ENCODE results near the gene RAB44.
"Not testable (repeated sequence)": the region's sequence is repeated elsewhere in the genome, so short reads cannot be mapped to it uniquely, and the experiment has no call there.

Gene RAB44

DNA sequence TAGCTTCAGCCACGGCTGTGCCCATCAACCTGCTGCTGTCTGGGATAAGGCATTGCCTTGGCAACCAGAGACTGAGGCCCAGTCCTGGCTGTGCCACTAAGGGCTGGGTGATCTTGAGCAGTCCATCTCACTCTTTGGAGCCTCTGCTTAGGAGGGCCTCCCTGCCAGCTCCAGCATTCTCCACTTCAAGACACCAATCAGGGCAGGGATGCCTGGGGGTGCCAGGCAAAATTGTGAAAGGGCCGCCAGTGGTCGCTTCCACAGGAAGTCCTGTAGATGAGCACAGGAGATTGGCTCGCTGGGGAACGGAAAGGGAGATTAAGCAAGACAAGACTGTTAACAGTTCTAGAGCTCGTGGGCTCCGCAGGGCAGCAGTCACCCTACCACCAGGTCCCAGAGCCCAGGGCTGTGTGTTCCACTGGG lies at the start of gene RAB44:
RAB44 (plus strand) TSS at position 346 of the 423 bp plus-strand sequence. CDS start 6,410 bp downstream, outside the sequence.
- no peak for DNase-seq (ENCODE audit: low spot score)

GRCh38 chr6:36649086-36649485 lies 48.5 kb upstream of the RAB44 start:
- no peak for DNase-seq (ENCODE audit: low spot score)

- no peak for DNase-seq (ENCODE audit: low spot score)
Measured at GRCh38 chr6:36649701-36650484, 47.7 kb upstream of the RAB44 start.

GRCh38 chr6:36650848-36651478 lies 46.7 kb upstream of the RAB44 start:
- no peak for DNase-seq (ENCODE audit: low spot score)

- DNase-seq (ENCODE audit: low spot score) = no peak
Measured at GRCh38 chr6:36651659-36652379, 45.8 kb upstream of the RAB44 start.

GRCh38 chr6:36654469-36654868 lies 43.2 kb upstream of the RAB44 start:
- not testable (repeated sequence) for DNase-seq (ENCODE audit: low spot score)

GRCh38 chr6:36655085-36655724 lies 42.4 kb upstream of the RAB44 start:
- DNase-seq (ENCODE audit: low spot score) = no peak

DNA sequence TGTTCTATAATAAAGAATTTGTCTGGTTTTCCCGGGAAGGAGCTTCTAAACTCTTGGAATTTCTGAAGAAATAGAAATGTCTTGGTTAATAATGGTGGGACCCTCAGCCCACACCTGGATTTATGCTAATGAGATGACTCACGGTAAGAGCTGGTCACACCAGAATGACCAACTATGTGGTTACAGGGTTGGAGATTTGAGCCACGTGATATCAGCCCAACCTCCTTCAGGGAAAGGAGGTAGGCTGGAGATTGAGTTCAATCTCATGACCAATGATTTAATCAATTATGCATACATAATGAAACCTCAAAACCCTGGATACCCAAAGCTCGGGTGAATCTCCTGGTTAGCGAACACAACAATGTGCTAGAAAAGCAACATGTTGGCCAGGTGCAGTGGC lies 41.2 kb upstream of the RAB44 start:
- DNase-seq (ENCODE audit: low spot score) = no peak

DNA sequence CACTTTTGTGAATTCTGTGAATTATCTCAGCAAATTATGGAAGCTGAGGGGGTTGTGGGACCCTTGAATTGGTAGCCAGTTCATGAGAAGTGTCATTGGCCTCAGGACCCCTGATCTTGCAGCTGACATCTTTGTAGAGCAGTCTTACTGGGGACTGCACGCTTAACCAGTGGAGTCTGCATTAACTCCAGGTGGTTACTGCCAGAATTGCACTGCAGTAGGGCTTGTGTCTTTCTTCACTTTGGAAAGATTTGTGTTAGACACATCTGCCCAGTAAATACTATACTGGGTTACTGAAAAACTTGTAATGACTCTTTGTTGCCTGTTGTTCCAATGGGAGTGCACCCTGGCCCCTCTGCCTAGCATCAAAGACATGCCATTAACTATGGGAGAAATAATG lies 40.4 kb upstream of the RAB44 start:
- no peak for DNase-seq (ENCODE audit: low spot score)

- peak; percentile 65 for DNase-seq (ENCODE audit: low spot score)
Measured at GRCh38 chr6:36657942-36658544, 39.6 kb upstream of the RAB44 start.

DNA sequence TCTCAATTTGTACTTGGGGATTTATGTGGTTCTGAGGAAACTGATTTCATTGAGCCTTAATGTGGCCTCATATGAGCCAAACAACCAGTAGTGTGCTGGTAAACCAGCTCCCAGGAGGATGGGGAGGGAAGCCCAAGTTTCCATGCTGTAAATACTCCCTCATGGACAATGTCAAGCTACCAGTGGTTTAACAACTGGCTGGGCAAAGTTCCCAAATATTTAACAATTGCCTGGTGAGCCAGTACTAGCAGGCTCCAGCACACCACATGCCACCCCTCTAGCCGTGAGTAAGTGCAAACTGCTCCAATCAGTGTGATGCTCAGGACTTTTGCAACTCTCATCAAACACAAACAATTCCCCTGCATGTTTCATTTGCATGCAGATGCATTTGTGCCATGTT lies 38.4 kb upstream of the RAB44 start:
- DNase-seq (ENCODE audit: low spot score) = peak; percentile 75

- DNase-seq (ENCODE audit: low spot score) = no peak
Measured at GRCh38 chr6:36660771-36661471, 36.7 kb upstream of the RAB44 start.

DNA sequence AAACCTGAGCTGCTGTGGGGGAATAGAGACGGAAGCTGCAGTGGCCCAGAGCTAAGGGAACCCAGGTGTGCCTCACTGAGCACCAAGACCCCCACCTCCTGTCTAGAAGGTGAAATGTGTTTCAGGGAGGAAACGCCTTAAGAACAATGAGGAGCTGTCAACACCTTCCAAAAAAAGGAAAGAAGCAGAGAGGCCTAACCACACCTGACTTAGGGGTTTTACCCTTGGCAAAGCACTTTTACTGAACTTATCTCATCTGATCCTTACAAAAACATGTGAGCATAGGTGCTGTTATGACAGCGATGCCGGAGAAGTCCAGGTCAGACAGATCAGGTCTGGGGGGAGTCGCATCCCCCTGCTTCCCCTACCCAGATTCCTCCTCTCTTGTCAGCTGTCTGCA lies 35.2 kb upstream of the RAB44 start:
- no peak for DNase-seq (ENCODE audit: low spot score)

GRCh38 chr6:36662827-36663256 lies 34.8 kb upstream of the RAB44 start:
- DNase-seq (ENCODE audit: low spot score) = no peak

GRCh38 chr6:36663504-36664446 lies 33.9 kb upstream of the RAB44 start:
- DNase-seq (ENCODE audit: low spot score) = no peak

DNA sequence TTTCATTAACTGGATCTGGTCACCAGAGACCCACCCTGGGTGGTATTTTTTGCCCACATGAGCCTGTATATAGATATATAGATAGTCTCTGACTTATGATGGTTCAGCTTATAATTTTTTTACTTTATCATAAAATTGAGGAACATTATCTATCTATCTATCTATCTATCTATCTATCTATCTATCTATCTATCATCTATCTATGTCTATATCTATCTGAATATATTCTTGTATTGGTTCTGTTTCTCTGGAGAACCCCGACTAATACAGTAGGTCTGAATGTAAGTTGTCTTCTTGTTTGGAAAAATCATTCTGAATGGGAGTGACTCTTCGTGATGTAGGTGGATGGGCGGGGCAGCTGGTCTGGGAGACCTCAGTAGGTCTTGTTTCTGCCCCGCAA lies 32.4 kb upstream of the RAB44 start:
- no peak for DNase-seq (ENCODE audit: low spot score)

GRCh38 chr6:36666287-36666686 lies 31.3 kb upstream of the RAB44 start:
- DNase-seq (ENCODE audit: low spot score) = no peak

GRCh38 chr6:36666826-36667591 lies 30.6 kb upstream of the RAB44 start:
- DNase-seq (ENCODE audit: low spot score) = peak; percentile 91

DNA sequence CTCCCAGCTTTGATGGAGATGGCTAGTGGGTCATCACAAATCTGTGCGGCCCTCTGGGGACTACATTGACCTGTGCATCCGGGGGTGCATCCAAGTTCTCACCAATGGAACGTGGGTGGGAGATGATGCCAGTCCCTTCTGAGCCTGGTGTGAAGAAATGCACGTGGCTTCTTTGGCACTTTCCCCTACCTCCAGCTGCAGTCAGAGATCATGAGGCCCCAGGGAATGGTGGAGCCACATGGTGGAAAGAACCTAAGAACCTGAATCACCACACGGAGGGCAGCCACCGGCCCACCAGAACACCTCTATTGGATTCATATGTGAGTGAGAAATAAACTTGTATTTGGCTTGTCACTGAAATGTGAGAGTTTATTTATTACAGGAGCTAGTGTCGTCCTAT lies 29.0 kb upstream of the RAB44 start:
- no peak for DNase-seq (ENCODE audit: low spot score)

Measured in AG08396 (cell line).